HepG2 (cell line): ENCODE results near the gene CAPRIN2.

Experiments used
- PHB2 ChIP-seq: fragments of 450-650 bp; IDR thresholded peaks from 2 replicates; pipeline ENCODE4 v1.6.1; 2018; ENCODE audit not compliant: partially characterized antibody
- POLR2AphosphoS5 ChIP-seq: IDR thresholded peaks from 2 replicates; pipeline ENCODE4 v1.6.1; 2012; ENCODE audit warnings: low read depth, low read length
- ZFP1 ChIP-seq: IDR thresholded peaks from 2 replicates; pipeline ENCODE4 v1.6.1; 2016
- ZNF740 ChIP-seq: sonication (generic); formaldehyde crosslinking; IDR thresholded peaks from 2 replicates; pipeline ENCODE4 v1.4.0; 2020; ENCODE audit warnings: missing genetic modification reagents
- ZSCAN12 ChIP-seq: sonication (generic); formaldehyde crosslinking; IDR thresholded peaks from 2 replicates; pipeline ENCODE4 v1.9.0; 2021; ENCODE audit warnings: mild to moderate bottlenecking, missing genetic modification reagents

DNA sequence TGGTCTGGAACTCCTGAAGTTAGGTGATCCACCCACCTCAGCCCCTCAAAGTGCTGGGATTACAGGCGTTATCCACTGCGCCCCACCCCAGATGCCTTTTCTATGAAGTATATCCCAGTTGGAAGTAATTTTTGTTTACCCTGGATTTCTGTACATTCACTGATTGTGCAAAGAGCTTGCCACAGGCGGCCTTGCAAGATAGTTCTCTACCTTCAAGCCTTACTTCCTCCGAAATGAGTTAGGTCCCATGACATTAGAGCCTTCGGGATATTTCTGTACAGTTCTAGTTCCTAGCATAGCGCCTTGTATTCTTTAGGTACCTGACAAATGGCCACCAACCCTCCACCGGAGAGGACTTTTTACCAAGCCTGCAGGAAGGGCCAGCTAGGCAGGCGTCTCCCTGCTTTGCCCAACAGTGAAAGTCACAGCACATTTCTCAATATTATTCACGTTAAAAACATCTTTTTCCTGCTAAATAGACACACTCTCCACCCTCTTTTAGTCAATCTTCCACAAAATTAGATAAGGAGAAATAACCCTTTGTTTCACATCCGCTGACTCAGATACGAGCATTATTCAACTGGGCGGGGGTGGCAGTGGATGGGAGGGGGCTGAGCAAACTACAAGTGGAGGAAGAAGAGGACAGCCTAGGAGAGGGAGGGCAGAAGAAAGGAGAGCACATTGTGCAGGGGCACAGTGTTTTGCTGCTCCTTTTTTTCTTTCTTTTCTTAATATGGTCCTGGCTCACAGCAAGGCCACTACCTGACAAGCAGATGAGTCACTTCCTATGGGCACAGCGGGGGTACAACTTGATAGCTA, 40.0 kb upstream of the CAPRIN2 start:
- TF ChIP-seq ZNF740 (CRISPR knock-in tag): no peak
- no peak for TF ChIP-seq ZSCAN12
- TF ChIP-seq PHB2: no peak
- TF ChIP-seq POLR2AphosphoS5: no peak
- no peak for TF ChIP-seq ZFP1 (CRISPR knock-in tag)
